ENCODE results near the gene CMPK1. TPM values are rescaled to one million over a fixed set of nuclear protein-coding genes. Genes with fewer than 3 reads are reported as not detected.
"Not testable (repeated sequence)": the region's sequence is repeated elsewhere in the genome, so short reads cannot be mapped to it uniquely, and the experiment has no call there.

Gene CMPK1
- 100 to 1,000 TPM in 1 of 4 donors, 10 to 100 TPM in 3; 69.9 to 105 (median 99.2) TPM for total RNA-seq

- no peaks in the 10 kb centered on the region for H3K27me3 ChIP-seq
- H3K9me3 ChIP-seq: no peaks in the 10 kb centered on the region
- TF ChIP-seq CTCF (IDR thresholded peaks at IDR 0.05) (no peak), EP300 (IDR thresholded peaks at IDR 0.05) (peak in 1 of 2 donors; percentile 51), POLR2A (IDR thresholded peaks at IDR 0.05) (no peak)
- DNase-seq (ENCODE audit: low spot score in 2 of 2): peak; percentile 62 to 73
- 1 to 2% methylated on average over 10 to 31 of the region's 40 CpGs for WGBS, 2 donors
- no peaks in the 10 kb centered on the region for H3K36me3 ChIP-seq
- H3K4me1 ChIP-seq: peaks cover 0 to 54% (median 21%) of the 10 kb centered on the region in 4 donors
- H3K4me3 ChIP-seq: peak within 1 kb of the TSS; percentile 69 to 97 (median 92)
- H3K27ac ChIP-seq: peak within 1 kb of the TSS; percentile 94 to 99 (median 98)
Observed at GRCh38 chr1:47333578-47333921, at the start of gene CMPK1. Gene CMPK1, plus strand, starts transcription at chr1:47333790. Its CDS starts 156 bp downstream, at chr1:47333946.

GRCh38 chr1:47288116-47288515 lies 45.5 kb upstream of the CMPK1 start:
- not testable (repeated sequence) for DNase-seq (ENCODE audit: low spot score in 2 of 2); H3K27me3 ChIP-seq; H3K4me1 ChIP-seq; H3K27ac ChIP-seq; H3K9me3 ChIP-seq; H3K4me3 ChIP-seq; H3K36me3 ChIP-seq
- WGBS, 2 donors: 88 to 91% methylated on average over 4 of the region's 4 CpGs

GRCh38 chr1:47294863-47295262 lies 38.7 kb upstream of the CMPK1 start:
- not testable (repeated sequence) for H3K4me1 ChIP-seq; DNase-seq (ENCODE audit: low spot score in 2 of 2); H3K9me3 ChIP-seq; H3K27ac ChIP-seq; H3K36me3 ChIP-seq; H3K27me3 ChIP-seq; H3K4me3 ChIP-seq
- WGBS, 2 donors: 98 to 99% methylated on average over 6 of the region's 6 CpGs

DNA sequence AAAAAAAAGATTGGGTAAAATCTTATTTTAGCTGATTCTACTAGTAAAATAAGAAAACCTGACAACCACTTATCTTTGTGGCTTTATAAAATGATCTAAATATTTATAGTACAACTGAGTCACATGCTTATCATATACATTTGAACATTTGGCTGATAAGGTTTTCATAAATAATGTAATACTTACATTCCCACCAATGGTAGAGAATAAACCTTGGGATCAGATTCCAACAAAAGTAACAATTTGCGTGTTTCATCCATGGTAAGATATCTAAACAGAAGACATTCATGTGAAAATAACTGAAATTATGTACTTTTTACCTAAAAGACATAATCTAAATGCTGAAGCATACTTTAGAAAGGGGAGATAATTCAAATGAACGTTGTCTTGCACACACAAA lies 38.0 kb upstream of the CMPK1 start:
- no peak overlapping the region for H3K27ac ChIP-seq
- no peaks in the 10 kb centered on the region for H3K36me3 ChIP-seq
- no peak overlapping the region for H3K4me3 ChIP-seq
- 93 to 94% methylated on average over 2 of the region's 2 CpGs for WGBS, 2 donors
- TF ChIP-seq EP300 (IDR thresholded peaks at IDR 0.05) (no peak), CTCF (IDR thresholded peaks at IDR 0.05) (no peak), POLR2A (IDR thresholded peaks at IDR 0.05) (no peak)
- no peak for DNase-seq (ENCODE audit: low spot score in 2 of 2)
- no peaks in the 10 kb centered on the region for H3K9me3 ChIP-seq
- H3K27me3 ChIP-seq: no peaks in the 10 kb centered on the region
- peaks cover 0 to 9% (median 0%) of the 10 kb centered on the region in 4 donors for H3K4me1 ChIP-seq

DNA sequence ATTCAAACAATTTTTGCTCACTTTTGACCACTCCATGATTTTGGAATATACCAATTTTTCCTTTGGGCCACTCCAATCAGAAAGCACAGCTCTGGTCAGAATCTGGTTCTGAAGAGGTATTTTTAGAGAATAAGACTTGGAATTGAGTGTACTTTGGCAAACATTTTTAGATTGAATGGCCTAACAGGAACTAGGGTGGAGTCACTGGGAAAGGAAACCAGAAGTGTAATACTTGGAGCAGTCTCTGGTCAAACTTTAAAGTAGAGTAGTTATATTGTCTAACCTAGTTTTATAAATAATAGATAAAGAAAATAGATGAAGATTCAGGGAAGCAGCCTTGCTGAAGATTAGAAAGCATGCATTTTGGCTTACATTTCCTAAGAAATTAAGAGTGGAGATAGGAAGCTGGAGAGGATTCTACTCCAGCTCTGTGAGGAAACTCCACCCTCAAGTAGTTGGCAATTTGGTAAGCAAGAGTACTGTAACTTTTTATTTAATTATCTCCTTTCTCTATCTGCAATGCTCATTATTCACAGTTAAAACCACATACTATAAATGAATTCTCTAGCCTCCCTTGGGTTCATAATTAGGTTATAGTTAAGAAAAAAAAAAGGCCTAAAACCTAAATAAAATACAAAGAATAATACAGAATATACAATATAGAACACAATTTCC lies 35.4 kb upstream of the CMPK1 start:
- H3K4me1 ChIP-seq: peaks cover 0 to 9% (median 0%) of the 10 kb centered on the region in 4 donors
- peak overlapping the region in 1 of 4 donors; percentile 36 for H3K27ac ChIP-seq
- no peak for DNase-seq (ENCODE audit: low spot score in 2 of 2)
- no peaks in the 10 kb centered on the region for H3K9me3 ChIP-seq
- no peaks in the 10 kb centered on the region for H3K36me3 ChIP-seq
- TF ChIP-seq POLR2A (IDR thresholded peaks at IDR 0.05): no peak
- TF ChIP-seq CTCF (IDR thresholded peaks at IDR 0.05): no peak
- TF ChIP-seq EP300 (IDR thresholded peaks at IDR 0.05): no peak
- no peaks in the 10 kb centered on the region for H3K27me3 ChIP-seq
- H3K4me3 ChIP-seq: no peak overlapping the region

GRCh38 chr1:47302472-47302871 lies 31.1 kb upstream of the CMPK1 start:
- no peak for TF ChIP-seq EP300 (IDR thresholded peaks at IDR 0.05)
- no peak for TF ChIP-seq POLR2A (IDR thresholded peaks at IDR 0.05)
- TF ChIP-seq CTCF (IDR thresholded peaks at IDR 0.05): no peak
- Histone ChIP-seq H3K36me3 (no peaks in the 10 kb centered on the region), H3K9me3 (no peaks in the 10 kb centered on the region), H3K4me1 (peaks cover 0 to 9% (median 0%) of the 10 kb centered on the region in 4 donors), H3K27ac (no peak overlapping the region), H3K4me3 (no peak overlapping the region), H3K27me3 (no peaks in the 10 kb centered on the region)
- DNase-seq (ENCODE audit: low spot score in 2 of 2): no peak
- 84 to 93% methylated on average over 2 of the region's 2 CpGs for WGBS, 2 donors
